ENCODE measurements around the gene CDH8. TPM values are rescaled to one million over a fixed set of nuclear protein-coding genes. Genes with fewer than 3 reads are reported as not detected.

Gene CDH8
- total RNA-seq, 1 donor from 2014 or later, result 23.7 TPM

DNA sequence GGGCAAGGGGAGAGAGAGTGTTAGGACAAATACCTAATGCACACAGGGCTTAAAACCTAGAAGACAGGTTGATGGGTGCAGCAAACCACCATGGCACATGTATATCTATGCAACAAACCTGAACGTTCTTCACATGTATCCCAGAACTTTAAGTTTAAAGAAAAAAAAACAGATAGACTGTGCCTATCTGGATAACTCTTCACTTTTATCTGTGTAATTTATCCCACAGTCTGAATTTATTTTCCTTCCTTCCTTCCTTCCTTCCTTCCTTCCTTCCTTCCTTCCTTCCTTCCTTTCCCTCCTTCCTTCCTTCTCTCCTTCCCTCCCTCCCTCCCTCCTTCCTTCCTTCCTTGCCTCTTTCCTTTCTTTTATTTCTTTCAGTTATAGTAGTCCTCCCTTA is 370.7 kb downstream of the CDH8 start:
- Histone ChIP-seq H3K9ac (no peak overlapping the region), H3K9me3 (ENCODE audit: low read depth) (no peaks in the 10 kb centered on the region), H3F3A (ENCODE audit: low read depth) (no peaks in the 10 kb centered on the region), H4K20me1 (ENCODE audit: low read depth) (no peaks in the 10 kb centered on the region), H3K36me3 (no peaks in the 10 kb centered on the region), H2AFZ (replicated peaks) (no peak overlapping the region), H3K27ac (no peak overlapping the region), H3K4me3 (no peak overlapping the region), H3K4me1 (peaks cover 3% of the 10 kb centered on the region), H3K27me3 (no peaks in the 10 kb centered on the region), H3K4me2 (no peak overlapping the region), H3K79me2 (ENCODE audit: low read depth) (no peaks in the 10 kb centered on the region)
- no peak overlapping the region for H3K4me3 Mint-ChIP-seq
- H3K27ac Mint-ChIP-seq, result no peak overlapping the region
- no peaks in the 10 kb centered on the region for H3K4me1 Mint-ChIP-seq
- H3K9me3 Mint-ChIP-seq, result no peaks in the 10 kb centered on the region
- no peak for DNase-seq (ENCODE audit: low spot score)
- no peaks in the 10 kb centered on the region for H3K27me3 Mint-ChIP-seq (ENCODE audit: insufficient read depth, low read depth)
- no peaks in the 10 kb centered on the region for H3K36me3 Mint-ChIP-seq
- TF ChIP-seq, protein P1, sequence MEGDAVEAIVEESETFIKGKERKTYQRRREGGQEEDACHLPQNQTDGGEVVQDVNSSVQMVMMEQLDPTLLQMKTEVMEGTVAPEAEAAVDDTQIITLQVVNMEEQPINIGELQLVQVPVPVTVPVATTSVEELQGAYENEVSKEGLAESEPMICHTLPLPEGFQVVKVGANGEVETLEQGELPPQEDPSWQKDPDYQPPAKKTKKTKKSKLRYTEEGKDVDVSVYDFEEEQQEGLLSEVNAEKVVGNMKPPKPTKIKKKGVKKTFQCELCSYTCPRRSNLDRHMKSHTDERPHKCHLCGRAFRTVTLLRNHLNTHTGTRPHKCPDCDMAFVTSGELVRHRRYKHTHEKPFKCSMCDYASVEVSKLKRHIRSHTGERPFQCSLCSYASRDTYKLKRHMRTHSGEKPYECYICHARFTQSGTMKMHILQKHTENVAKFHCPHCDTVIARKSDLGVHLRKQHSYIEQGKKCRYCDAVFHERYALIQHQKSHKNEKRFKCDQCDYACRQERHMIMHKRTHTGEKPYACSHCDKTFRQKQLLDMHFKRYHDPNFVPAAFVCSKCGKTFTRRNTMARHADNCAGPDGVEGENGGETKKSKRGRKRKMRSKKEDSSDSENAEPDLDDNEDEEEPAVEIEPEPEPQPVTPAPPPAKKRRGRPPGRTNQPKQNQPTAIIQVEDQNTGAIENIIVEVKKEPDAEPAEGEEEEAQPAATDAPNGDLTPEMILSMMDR (IDR thresholded peaks at IDR 0.05), result no peak
- TF ChIP-seq EZH2phosphoT487 (IDR thresholded peaks at IDR 0.05), result no peak
- no peak for TF ChIP-seq EZH2 (IDR thresholded peaks at IDR 0.05)

DNA sequence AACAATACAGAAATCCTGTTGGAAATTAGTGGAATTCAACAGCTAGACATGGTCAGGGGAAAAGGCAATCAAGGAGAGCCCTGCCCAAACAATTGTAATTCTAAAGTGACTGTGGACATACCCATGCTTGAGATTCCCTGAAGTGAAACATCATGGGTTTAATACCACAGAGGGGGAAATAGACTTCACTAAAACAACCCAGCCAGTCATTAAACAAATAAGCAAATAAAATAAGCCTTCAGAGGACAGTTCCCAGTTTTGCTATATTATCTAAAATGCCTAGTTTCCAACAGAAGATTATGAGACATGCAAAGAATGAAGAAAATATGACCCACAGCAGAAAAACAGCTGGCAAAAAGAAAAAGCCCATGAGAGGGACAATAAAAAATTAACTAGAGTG is 376.3 kb downstream of the CDH8 start:
- Histone ChIP-seq H3K9me3 (ENCODE audit: low read depth) (no peaks in the 10 kb centered on the region), H3K36me3 (no peaks in the 10 kb centered on the region), H3K9ac (no peak overlapping the region), H3K27me3 (no peaks in the 10 kb centered on the region), H3K27ac (peak overlapping the region; percentile 29), H3K4me1 (peaks cover 6% of the 10 kb centered on the region), H3K79me2 (ENCODE audit: low read depth) (no peaks in the 10 kb centered on the region), H3K4me2 (peak overlapping the region; percentile 5), H3F3A (ENCODE audit: low read depth) (no peaks in the 10 kb centered on the region), H4K20me1 (ENCODE audit: low read depth) (no peaks in the 10 kb centered on the region), H3K4me3 (no peak overlapping the region), H2AFZ (replicated peaks) (peak overlapping the region; percentile 72)
- H3K36me3 Mint-ChIP-seq, result no peaks in the 10 kb centered on the region
- no peaks in the 10 kb centered on the region for H3K4me1 Mint-ChIP-seq
- H3K4me3 Mint-ChIP-seq, result no peak overlapping the region
- DNase-seq (ENCODE audit: low spot score), result no peak
- no peaks in the 10 kb centered on the region for H3K27me3 Mint-ChIP-seq (ENCODE audit: insufficient read depth, low read depth)
- TF ChIP-seq EZH2 (IDR thresholded peaks at IDR 0.05), result no peak
- TF ChIP-seq, protein P1 (IDR thresholded peaks at IDR 0.05), result no peak
- TF ChIP-seq EZH2phosphoT487 (IDR thresholded peaks at IDR 0.05), result no peak
- H3K27ac Mint-ChIP-seq, result no peak overlapping the region
- no peaks in the 10 kb centered on the region for H3K9me3 Mint-ChIP-seq

DNA sequence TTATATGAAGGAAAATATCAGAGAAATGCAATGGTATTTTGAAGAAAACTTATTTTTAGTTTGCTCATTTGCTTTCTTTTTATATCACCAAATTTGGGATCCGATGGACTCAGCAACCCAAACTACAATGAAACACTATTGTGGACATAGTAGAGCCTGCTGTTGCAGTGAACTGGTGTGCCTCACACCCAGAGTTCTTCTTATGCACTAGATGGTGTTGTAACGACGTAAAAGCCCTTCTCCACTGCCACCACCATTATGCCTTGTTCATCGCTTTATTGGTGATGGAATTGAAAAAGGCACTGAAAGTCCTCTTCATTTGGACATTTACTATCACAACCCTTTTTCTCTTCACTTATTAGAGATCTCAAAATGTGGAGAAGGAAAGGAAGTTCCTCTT is 381.3 kb downstream of the CDH8 start:
- Histone ChIP-seq H3K4me2 (no peak overlapping the region), H3K27ac (no peak overlapping the region), H3K4me1 (peaks cover 5% of the 10 kb centered on the region), H4K20me1 (ENCODE audit: low read depth) (no peaks in the 10 kb centered on the region), H3K79me2 (ENCODE audit: low read depth) (no peaks in the 10 kb centered on the region), H3K4me3 (no peak overlapping the region), H3K36me3 (no peaks in the 10 kb centered on the region), H3F3A (ENCODE audit: low read depth) (no peaks in the 10 kb centered on the region), H2AFZ (replicated peaks) (no peak overlapping the region), H3K9me3 (ENCODE audit: low read depth) (no peaks in the 10 kb centered on the region), H3K9ac (no peak overlapping the region), H3K27me3 (no peaks in the 10 kb centered on the region)
- Mint-ChIP-seq H3K27me3 (ENCODE audit: insufficient read depth, low read depth) (no peaks in the 10 kb centered on the region), H3K36me3 (no peaks in the 10 kb centered on the region), H3K4me1 (no peaks in the 10 kb centered on the region), H3K4me3 (no peak overlapping the region), H3K9me3 (no peaks in the 10 kb centered on the region), H3K27ac (no peak overlapping the region)
- no peak for DNase-seq (ENCODE audit: low spot score)
- TF ChIP-seq, protein P1 (IDR thresholded peaks at IDR 0.05), result no peak
- TF ChIP-seq EZH2phosphoT487 (IDR thresholded peaks at IDR 0.05) (no peak), EZH2 (IDR thresholded peaks at IDR 0.05) (no peak)

Data from neural progenitor cell (in vitro differentiated cells).